ENCODE results near the gene IDUA.

DNA sequence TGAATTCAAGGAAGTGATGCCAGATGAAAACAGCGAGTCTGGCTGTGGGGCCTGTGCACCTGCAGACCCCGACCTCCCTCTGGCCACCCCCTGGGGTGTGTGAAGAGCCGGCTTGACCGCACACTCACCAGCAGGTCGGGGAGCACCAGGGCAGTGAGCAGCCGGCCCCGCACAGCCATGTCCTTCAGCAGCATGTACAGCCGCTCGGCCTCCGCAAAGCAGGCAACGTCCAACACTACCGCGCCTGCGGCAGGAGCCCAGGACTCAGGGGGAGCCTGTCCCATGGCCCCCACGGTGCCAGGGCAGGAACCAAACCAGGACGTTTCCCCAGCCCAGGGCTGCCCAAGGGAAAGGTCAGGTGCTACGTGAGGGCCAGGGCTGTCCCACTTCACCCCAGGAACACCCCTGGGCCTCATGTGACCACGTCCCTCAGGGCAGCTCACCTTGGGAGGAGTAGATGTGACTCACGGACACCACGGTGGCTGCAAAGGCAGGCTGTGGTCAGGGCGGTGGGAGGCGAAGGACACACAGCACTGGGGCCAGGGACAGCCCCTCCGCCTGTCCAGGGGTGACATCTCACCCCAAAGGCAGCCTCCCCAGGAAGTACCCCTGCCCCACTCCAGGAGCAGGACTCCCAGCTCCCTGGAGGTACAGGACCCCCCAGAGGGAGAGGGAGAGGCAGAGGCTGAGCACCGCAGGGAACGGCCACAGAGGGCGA lies 21.6 kb upstream of the IDUA start:
- TF ChIP-seq, protein P1, sequence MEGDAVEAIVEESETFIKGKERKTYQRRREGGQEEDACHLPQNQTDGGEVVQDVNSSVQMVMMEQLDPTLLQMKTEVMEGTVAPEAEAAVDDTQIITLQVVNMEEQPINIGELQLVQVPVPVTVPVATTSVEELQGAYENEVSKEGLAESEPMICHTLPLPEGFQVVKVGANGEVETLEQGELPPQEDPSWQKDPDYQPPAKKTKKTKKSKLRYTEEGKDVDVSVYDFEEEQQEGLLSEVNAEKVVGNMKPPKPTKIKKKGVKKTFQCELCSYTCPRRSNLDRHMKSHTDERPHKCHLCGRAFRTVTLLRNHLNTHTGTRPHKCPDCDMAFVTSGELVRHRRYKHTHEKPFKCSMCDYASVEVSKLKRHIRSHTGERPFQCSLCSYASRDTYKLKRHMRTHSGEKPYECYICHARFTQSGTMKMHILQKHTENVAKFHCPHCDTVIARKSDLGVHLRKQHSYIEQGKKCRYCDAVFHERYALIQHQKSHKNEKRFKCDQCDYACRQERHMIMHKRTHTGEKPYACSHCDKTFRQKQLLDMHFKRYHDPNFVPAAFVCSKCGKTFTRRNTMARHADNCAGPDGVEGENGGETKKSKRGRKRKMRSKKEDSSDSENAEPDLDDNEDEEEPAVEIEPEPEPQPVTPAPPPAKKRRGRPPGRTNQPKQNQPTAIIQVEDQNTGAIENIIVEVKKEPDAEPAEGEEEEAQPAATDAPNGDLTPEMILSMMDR (IDR thresholded peaks at IDR 0.05; ENCODE audit: insufficient read depth, low read length) = no peak
- TF ChIP-seq, protein P2, sequence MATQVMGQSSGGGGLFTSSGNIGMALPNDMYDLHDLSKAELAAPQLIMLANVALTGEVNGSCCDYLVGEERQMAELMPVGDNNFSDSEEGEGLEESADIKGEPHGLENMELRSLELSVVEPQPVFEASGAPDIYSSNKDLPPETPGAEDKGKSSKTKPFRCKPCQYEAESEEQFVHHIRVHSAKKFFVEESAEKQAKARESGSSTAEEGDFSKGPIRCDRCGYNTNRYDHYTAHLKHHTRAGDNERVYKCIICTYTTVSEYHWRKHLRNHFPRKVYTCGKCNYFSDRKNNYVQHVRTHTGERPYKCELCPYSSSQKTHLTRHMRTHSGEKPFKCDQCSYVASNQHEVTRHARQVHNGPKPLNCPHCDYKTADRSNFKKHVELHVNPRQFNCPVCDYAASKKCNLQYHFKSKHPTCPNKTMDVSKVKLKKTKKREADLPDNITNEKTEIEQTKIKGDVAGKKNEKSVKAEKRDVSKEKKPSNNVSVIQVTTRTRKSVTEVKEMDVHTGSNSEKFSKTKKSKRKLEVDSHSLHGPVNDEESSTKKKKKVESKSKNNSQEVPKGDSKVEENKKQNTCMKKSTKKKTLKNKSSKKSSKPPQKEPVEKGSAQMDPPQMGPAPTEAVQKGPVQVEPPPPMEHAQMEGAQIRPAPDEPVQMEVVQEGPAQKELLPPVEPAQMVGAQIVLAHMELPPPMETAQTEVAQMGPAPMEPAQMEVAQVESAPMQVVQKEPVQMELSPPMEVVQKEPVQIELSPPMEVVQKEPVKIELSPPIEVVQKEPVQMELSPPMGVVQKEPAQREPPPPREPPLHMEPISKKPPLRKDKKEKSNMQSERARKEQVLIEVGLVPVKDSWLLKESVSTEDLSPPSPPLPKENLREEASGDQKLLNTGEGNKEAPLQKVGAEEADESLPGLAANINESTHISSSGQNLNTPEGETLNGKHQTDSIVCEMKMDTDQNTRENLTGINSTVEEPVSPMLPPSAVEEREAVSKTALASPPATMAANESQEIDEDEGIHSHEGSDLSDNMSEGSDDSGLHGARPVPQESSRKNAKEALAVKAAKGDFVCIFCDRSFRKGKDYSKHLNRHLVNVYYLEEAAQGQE (IDR thresholded peaks at IDR 0.05; ENCODE audit: insufficient replicate concordance, low read depth) = no peak
- TF ChIP-seq GABPA (IDR thresholded peaks at IDR 0.05; ENCODE audit: low read depth) = no peak

Measured in HL-60 (cell line).